ENCODE results near the gene MRAS. TPM values are rescaled to one million over a fixed set of nuclear protein-coding genes. Genes with fewer than 3 reads are reported as not detected.

Gene MRAS
- total and polyA plus RNA-seq, 2 of the 8 experiments (the other 6 are each of a cell fraction or from before 2014, with no cell fraction given): 10.6 to 16.2 TPM

DNA sequence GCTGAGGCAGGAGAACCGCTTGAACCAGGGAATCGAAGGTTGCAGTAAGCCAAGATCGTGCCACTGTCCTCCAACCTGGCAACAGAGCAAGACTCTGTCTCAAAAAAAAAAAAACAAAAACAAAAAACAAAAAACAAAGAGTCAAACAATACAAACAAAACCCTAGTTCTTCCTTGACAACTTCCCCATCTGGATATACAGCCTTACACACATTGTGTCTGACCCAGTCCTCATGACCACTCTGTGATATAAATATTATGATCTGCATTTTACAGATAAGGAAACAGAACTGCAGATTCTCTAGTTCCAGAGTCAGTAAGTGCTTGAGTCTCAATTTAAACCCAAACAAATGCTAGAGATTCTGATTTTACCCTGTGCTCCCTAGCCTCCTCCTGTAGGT, 81.3 kb downstream of the MRAS start:
- H3K9me3 ChIP-seq (ENCODE audit: insufficient read depth in 2 of 2, low read depth in 1 of 2, low read length in 1 of 2): peaks cover 5 to 10% of the 10 kb centered on the region in 2 experiments
- CTCF ChIA-PET (ENCODE audit: partially characterized antibody): interaction anchor here (0.8 to 4.7 kb wide), 4 partner anchors 11 to 95 kb away, joined by 3 to 24 read pairs (median 4); no protein-coding TSS in a partner anchor
- TF ChIP-seq NRF1 (IDR thresholded peaks at IDR 0.05; ENCODE audit: low read depth, low read length) (no peak), SIX5 (IDR thresholded peaks at IDR 0.05; ENCODE audit: low read depth, low read length) (no peak), JUND (IDR thresholded peaks at IDR 0.05; ENCODE audit: low read length) (no peak), BCL11A (IDR thresholded peaks at IDR 0.05; ENCODE audit: low read depth in 2 of 2, low read length in 2 of 2) (no peak), RXRA (IDR thresholded peaks at IDR 0.05; ENCODE audit: insufficient read depth, low read depth, low read length) (no peak), RNF2 (IDR thresholded peaks at IDR 0.05; ENCODE audit: borderline replicate concordance, low read depth, low read length, missing control alignments, poor library complexity, severe bottlenecking) (no peak), GTF2F1 (IDR thresholded peaks at IDR 0.05; ENCODE audit: borderline replicate concordance, low read depth, low read length) (no peak)
- TF ChIP-seq, protein P1, sequence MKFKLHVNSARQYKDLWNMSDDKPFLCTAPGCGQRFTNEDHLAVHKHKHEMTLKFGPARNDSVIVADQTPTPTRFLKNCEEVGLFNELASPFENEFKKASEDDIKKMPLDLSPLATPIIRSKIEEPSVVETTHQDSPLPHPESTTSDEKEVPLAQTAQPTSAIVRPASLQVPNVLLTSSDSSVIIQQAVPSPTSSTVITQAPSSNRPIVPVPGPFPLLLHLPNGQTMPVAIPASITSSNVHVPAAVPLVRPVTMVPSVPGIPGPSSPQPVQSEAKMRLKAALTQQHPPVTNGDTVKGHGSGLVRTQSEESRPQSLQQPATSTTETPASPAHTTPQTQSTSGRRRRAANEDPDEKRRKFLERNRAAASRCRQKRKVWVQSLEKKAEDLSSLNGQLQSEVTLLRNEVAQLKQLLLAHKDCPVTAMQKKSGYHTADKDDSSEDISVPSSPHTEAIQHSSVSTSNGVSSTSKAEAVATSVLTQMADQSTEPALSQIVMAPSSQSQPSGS (IDR thresholded peaks at IDR 0.05; ENCODE audit: low read length): no peak
- TF ChIP-seq, protein P2, sequence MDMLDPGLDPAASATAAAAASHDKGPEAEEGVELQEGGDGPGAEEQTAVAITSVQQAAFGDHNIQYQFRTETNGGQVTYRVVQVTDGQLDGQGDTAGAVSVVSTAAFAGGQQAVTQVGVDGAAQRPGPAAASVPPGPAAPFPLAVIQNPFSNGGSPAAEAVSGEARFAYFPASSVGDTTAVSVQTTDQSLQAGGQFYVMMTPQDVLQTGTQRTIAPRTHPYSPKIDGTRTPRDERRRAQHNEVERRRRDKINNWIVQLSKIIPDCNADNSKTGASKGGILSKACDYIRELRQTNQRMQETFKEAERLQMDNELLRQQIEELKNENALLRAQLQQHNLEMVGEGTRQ (IDR thresholded peaks at IDR 0.05; ENCODE audit: low read length): no peak
- H3K23me2 ChIP-seq (ENCODE audit: low read depth, low read length): peaks cover 2% of the 10 kb centered on the region; the same call in 1 of the 2 replicates
- H3K18ac ChIP-seq (ENCODE audit: extremely low read depth, low read length): no peak overlapping the region
- peaks cover 13 to 21% (median 18%) of the 10 kb centered on the region in 4 experiments for H3K27me3 ChIP-seq (replicated peaks in 1 of 4; ENCODE audit: control insufficient read depth in 3 of 4, extremely low read depth in 1 of 4, insufficient read depth in 3 of 4, low read length in 3 of 4)
- no peak overlapping the region for H2AK5ac ChIP-seq (ENCODE audit: low read depth, low read length)
- DNase-seq (ENCODE audit: low read depth in 1 of 2, low spot score in 2 of 2) (no peak), FAIRE-seq (no peak)
- H2BK12ac ChIP-seq (ENCODE audit: low read depth, low read length): no peak overlapping the region
- no peaks in the 10 kb centered on the region for H3K4me1 ChIP-seq (replicated peaks in 1 of 4; ENCODE audit: control insufficient read depth in 3 of 4, insufficient read depth in 4 of 4, low read length in 3 of 4)
- H2AFZ ChIP-seq (ENCODE audit: low read length): no peak overlapping the region
- no peaks in the 10 kb centered on the region for H4K20me1 ChIP-seq (replicated peaks in 1 of 2; ENCODE audit: control insufficient read depth in 1 of 2, insufficient read depth in 2 of 2, low read length in 2 of 2)
- H3K79me2 ChIP-seq (ENCODE audit: control insufficient read depth in 1 of 2, insufficient read depth in 2 of 2, low read length in 2 of 2): no peaks in the 10 kb centered on the region
- POLR2A ChIA-PET (ENCODE audit: partially characterized antibody): interaction anchor here (1.2 kb wide), 1 partner anchor 12 kb away, joined by 3 read pairs; no protein-coding TSS in a partner anchor
- H3K4me2 ChIP-seq (ENCODE audit: insufficient read depth in 1 of 2, low read depth in 2 of 2, low read length in 2 of 2): no peak overlapping the region
- H2BK5ac ChIP-seq (ENCODE audit: low read depth, low read length): no peak overlapping the region
- WGBS, 2 experiments (ENCODE audit: extremely low coverage in 1 of 2, insufficient coverage in 1 of 2, insufficient read length in 1 of 2, insufficient replicate concordance in 2 of 2, low coverage in 1 of 2, low lambda C conversion rate in 2 of 2, missing lambda C conversion rate in 1 of 2): 93% methylated on average over 3 of the region's 3 CpGs; no CpG with 5 or more reads in 1 of the 2 experiments
- H3K4ac ChIP-seq (replicated peaks; ENCODE audit: insufficient read length, low read depth, low read length): no peak overlapping the region
- no peak overlapping the region for H4K91ac ChIP-seq (replicated peaks; ENCODE audit: insufficient read length, low read length)
- H3K9ac ChIP-seq (replicated peaks in 1 of 4; ENCODE audit: extremely low read depth in 1 of 4, low read depth in 3 of 4, low read length in 3 of 4): no peak overlapping the region
- H3K4me3 ChIP-seq (ENCODE audit: extremely low read depth in 1 of 4, insufficient read depth in 2 of 4, low read depth in 3 of 4, low read length in 4 of 4): no peak overlapping the region
- no peak overlapping the region for H3K14ac ChIP-seq (ENCODE audit: insufficient read length)
- no peak overlapping the region for H2BK15ac ChIP-seq (ENCODE audit: low read length)
- H4K5ac ChIP-seq (ENCODE audit: insufficient read length, low read depth, low read length): no peak overlapping the region
- no peaks in the 10 kb centered on the region for H3K79me1 ChIP-seq (ENCODE audit: low read depth, low read length)
- H3K27ac ChIP-seq (ENCODE audit: low read depth, low read length): no peak overlapping the region
- peaks cover 0 to 6% (median 0%) of the 10 kb centered on the region in 4 experiments; a peak in 1 of 8 replicates for H3K36me3 ChIP-seq (ENCODE audit: control insufficient read depth in 2 of 4, insufficient read depth in 4 of 4, low read length in 3 of 4)
- no peak overlapping the region for H3K23ac ChIP-seq (ENCODE audit: insufficient read length)
- H3K56ac ChIP-seq (replicated peaks; ENCODE audit: insufficient read length, low read depth, low read length): no peak overlapping the region
- H2BK20ac ChIP-seq (ENCODE audit: low read length): no peak overlapping the region
- no peak overlapping the region for H2BK120ac ChIP-seq (replicated peaks; ENCODE audit: low read depth, low read length)
- H4K8ac ChIP-seq (ENCODE audit: extremely low read depth, insufficient read depth, low read length): no peak overlapping the region
